CD4-positive, alpha-beta T cell treated with Interleukin-6 at 100 ng/mL for 8 hours (primary cell): ENCODE results near the gene UNC13D.
A peak's percentile ranks its signal among the peaks of the same experiment; 100 is the strongest.

Source experiments
- DNase-seq: peaks from one replicate; pipeline ENCODE4 v3.0.0-alpha.2; 2020; ENCODE audit warnings: mixed read lengths, low spot score

UNC13D gene

DNA sequence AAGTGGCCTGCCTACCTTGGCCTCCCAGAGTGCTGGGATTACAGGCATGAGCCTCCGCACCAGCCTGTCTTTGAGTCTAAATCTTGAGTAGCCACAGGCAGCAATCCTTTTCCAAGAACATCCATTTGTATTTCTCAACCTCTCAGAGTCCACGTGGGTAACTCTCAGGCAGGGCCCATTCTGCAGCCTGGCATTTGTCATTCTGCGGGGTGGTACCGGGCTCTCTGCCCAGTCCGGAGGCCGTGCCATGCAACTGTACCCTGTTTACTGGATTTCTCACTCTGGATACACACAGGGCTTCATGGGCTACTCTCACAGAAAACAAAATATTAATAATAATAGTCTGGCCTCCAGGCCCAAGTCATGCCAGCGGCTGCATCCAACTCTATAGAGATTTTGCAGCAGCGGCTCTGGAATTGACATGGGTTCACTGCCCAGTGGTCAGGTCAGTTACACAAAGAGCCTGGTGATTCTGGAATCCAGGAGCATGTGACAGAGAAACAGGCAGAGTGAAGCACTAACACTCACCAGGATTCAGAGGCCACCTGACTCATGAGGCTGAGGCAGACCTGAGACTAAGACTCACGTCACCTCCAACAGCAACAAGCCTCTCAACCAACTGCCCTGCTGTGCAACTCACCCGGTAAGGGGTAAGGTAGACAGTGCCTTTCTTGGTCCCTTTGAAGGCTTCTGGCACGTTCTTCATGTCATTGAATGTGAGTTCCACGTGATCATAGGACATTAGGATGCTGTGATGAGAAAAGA, 6.9 kb upstream of the UNC13D start:
- no peak for DNase-seq

DNA sequence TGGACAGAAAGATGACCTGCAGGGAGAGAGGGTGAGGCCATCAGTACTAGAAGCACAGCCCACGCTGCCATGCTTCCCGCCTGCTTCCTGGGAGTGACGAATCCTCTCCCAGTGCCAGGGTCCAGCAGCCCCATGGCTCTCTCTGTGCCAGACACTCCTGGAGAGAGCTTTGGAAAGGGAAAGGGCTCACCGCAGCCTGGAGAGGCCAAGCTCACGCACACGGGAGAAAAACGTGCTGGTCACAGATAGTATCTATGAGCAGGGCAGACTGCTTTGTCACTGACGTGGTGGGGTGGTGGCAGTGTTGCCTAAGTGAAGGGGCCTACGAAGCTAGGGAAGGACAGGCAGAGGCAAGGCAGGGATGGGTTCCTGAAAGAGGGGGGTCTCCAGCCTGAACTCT, 5.5 kb upstream of the UNC13D start:
- DNase-seq = no peak

DNA sequence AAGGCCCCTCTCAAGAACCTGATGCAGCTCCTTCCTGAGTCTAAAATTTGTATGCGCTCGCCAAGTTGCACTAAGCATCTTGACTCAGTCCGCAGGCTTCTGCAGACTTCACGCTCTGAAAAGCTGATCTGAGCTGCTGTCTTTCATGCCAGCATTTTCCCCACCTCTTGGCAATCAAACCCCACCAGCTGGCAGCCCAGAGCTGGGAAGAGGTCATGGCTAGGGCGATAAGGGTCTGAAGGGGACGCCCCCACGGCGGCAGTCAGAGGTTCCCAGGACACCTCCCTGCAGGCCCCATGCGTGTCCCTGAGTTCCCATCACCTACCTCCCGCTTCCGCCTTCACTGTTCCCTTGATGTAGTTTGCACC, 5.1 kb upstream of the UNC13D start:
- DNase-seq = no peak

DNA sequence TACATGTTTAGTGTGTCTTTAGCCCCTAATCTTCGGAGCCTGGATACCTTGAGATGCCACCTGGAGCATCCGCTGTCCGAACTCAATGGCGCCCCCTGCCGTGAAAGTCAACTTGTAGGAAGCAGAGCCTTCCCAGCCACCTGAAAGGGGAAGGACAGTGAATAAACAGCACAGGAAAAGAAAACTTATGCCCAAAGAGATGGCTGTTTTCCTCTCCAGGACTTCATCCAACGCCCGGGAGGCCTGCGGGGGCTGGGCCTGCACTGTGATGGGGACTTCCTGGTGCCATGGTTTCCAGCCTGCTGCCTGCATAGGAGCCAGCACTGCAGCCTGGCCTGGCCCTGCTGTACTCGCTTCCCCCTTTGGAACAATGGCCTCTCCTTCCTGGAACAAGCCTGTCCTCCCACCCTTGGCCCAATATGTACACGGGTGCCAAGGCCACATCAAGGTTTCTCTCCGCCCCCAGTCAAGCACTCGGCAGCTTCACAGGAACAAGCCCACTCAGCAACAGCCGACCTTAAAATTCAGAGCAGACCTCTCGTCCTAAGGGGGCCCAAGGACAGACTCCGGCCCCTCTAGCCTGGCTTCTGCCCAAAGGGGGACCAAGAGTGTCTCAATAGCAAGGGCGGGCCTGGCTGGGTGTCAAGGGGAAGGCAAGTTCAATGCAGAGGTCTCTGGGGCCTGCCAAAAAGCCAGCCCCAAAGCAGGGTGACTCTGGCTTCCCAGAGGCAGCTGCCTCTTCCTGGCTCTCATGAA, 4.5 kb upstream of the UNC13D start:
- DNase-seq = peak; percentile 73

DNA sequence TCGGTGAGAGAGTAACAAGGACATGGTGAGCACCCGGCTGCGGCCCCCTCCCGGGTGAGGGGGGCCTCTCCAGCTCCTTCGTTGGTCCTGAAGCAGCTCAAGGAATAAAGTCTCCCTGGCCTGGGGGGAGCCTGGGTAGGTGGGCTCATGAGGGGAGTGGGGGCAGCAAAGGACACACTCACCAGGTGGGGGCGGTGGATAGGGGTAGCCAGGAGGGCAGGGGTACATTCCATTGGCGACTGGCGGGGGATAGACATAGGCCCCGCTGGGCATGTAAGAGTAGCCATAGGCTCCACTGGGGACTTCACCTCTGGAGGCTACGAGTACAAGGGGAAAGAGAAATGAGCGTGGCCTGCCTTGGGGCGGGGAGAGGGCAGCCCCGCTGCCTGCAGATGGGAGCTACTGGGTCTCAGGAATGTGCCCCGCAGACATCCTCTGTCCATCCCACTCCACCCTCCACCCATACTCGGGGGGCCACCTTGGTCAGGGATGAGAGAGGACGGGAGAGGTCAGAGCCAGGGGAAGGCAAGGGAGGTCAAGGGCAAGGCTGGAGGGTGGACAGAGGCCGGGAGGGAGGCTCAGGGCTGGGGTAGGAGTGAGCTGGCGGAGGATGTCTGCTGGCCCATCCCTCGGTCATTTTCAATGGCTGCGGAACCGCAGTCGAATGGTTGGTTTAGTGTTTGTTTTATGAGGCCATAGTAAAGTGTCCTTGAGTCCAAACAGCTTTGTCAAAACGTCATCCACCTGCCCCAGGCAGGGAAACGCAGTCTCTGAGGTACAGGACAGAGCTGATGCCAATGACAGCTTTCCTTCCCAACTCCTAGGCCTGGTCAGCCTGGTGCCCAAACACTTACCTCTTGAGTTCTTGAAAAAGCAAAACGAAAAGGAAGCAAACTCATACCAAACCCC, 3.7 kb upstream of the UNC13D start:
- no peak for DNase-seq

DNA sequence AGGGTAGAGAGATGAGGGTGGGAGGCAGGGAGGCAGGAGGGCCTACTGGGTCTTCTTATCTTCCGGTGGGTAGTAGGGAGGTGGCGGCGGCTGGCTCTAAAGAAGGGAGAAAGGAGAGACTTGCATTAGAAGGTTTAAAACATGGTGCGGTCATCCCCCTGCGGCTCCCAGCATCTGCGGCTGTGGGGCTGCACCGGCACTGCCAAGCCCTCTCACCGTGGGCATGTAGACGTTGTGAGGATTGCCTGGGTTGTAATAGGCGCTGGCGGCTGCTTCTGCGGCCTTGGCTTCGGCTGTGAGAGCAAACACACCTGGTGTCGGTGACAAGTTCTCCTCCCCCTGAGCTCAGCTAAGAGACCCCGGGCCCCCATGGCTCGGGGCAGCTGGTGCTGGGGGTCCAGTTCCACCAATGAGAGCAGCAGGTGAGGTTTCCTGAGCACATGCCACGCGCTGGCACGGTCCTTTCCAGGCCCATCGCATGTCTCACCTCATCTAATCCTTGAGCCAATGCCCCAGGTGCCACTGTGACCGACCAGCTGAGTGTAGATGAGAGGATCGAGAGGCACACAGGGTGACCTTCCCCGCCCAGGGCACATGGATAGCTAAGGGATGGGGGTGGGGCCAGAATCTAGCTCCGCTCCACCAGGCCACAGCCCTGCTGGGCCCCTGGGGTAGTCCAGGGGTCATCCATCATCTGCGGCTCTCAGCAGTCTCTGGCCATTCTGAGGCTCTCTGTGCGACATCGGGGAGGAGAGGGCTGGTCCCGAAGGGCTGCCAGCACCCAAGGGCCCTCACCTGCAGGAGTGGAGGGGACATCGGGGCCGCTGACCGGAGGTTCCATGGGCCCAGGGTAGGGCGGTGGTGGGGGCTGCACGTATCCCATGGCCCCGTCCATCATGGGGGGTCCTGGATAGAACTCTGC, 2.7 kb upstream of the UNC13D start:
- DNase-seq = no peak

DNA sequence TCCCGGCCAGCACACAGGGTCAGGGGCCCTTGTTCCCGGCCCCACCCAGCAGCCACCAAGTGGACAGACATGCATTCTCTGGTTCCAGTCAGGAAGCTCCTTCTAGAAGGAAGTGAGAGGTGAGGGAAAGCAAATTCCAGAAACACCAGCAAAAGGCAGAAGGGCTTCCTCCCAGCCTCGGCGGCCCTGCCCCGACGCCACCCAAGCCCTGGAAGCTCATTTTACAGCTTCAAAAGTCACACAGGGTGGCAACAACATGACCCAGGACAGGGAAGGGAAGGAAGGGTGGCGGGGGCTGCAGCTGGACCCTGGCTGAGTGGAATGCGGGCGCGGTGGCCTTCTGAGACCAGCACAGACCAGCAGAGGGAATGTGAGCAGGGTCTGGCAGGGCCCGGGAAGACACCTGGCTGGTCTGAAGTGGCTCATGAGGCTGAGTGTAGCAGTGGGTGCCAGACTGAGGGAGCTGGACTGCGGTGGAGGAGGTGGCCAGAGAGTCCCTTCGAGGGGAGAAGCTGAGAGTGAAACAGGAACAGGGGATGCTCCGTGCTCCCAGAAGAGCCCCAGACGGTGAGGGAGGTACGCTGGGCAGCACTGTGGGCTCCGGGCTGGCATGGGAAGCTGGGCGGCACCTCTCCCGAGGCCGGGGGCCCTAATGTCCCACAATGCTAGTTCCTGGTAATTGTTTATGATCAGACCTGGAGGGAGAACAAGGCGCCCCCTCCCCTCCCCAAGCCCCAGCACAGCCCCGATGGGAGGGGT, 1.9 kb upstream of the UNC13D start:
- DNase-seq = no peak

DNA sequence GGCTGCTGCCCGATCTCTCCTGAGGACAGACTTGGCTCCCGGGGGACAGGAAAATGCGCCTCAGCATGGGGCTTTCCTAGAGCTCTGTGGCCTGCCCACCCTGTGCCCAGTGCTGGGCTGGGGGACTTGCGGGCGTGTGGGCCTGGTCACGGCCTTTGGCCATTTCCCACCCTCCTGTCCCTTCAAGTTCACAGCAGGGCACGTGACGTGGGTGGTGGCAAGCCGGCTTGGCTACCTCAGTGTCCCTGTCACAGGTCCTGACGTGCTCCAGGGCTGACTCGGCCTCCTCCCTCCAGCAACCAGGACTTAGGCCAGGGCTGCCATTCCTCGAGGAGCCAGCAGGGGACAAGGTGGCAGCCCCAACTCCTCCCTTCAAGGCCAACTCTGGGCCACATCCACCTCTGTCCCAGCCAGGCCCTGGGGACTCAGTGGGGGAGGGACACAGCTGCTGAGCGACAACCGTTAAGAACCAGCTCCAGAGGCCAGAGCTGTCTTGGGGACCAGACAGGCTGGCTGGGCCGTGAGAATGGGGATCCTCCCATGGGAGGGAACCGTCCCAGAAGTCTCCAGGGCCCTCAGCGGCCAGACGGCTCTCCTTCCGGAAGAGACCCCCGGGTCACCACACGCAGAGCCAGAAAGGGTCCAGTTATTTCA, 981 bp upstream of the UNC13D start:
- DNase-seq = peak; percentile 52

DNA sequence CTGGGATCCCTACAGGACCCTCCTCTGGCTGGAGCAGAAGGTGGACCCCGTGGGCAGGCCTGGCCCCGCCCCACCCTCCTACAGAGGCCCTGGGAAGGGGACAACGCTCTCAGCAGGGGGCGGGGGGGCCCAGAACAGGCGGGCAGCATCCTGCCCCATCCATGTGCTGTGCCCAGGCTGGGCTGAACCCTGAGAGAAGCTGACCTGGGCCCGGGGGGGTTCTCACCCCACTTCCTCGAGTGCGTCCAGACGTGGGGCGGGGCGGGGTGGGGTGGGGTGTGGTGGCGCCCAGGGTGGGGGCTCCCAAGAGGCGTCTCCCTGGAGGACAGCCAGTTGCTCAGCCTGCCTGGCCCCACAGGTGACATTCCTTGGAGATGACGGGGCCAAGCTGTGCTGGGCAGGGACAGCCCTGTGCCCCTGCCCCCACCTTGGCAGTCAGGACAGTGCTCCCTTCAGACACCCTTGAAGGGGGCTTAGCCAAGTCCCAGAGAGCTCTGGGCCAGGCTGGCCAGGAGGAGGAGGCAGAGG, 390 bp upstream of the UNC13D start:
- no peak for DNase-seq

DNA sequence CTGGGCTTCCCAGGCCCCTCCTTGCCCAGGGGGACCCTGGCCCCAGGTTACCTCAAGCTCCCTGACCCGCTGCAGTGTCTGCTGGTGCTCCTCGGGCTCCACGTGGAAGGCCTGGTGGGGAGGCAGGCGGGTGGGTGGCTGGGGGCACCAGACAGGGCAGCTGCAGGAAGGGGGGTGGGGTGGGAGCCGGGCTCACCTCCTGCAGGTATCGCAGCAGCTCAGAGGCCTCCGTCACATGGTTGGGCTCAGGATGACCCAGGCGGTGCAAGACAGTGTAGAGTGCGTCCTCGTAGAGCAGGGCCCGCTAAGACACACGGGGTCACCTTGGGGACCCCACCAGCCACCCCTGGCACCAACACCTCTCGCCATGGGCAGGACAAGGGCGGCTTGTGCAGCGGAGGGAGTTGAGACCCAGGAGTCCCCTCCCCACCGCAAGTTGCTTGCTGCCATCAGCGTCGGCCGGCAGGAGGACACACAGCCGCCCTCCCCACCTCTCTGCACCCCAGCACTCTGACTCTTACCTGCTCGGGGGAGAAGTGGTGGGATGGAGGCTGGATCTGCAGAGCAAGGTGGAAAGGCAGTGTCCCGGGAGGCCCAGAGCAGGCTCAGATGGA, 1.1 kb downstream of the UNC13D start:
- DNase-seq = peak; percentile 34

DNA sequence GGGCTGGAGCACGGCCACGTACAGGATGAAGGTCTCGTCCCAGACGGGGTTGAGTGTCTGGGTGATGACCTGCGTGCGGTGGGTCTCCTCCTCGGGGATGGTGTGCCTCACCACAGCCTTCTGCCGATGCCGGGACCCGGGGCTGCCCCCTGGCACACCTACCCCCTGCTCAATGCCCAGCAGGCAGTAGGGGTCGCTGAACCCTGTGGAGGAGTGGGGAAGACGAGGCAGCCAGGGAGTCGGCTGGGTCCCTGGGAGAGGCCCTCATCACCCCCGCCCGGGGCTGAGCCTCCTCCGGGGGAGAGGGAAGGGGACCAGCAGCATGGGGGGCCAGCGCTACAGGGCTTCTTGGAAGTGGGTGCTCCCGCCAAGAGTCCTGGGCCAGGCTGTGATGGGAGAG, 1.8 kb downstream of the UNC13D start:
- no peak for DNase-seq

DNA sequence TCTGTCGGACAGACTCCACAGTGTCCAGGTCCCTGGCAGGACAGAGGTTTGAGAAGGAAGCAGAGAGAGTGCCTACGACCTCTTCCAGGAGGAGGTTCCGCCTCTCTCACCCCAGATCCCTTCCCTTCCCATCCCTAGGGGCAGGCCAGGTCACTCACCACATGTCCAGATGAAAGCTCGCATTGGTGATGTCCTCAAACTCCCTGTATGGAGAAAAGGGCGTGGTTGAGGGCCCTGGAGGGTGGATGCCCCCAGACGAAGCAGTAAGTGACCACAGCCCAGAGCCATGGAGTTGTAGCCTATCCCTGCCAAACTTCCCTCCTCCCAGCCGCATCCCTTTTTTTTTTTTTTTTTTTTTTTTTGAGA, 3.4 kb downstream of the UNC13D start:
- DNase-seq = no peak

DNA sequence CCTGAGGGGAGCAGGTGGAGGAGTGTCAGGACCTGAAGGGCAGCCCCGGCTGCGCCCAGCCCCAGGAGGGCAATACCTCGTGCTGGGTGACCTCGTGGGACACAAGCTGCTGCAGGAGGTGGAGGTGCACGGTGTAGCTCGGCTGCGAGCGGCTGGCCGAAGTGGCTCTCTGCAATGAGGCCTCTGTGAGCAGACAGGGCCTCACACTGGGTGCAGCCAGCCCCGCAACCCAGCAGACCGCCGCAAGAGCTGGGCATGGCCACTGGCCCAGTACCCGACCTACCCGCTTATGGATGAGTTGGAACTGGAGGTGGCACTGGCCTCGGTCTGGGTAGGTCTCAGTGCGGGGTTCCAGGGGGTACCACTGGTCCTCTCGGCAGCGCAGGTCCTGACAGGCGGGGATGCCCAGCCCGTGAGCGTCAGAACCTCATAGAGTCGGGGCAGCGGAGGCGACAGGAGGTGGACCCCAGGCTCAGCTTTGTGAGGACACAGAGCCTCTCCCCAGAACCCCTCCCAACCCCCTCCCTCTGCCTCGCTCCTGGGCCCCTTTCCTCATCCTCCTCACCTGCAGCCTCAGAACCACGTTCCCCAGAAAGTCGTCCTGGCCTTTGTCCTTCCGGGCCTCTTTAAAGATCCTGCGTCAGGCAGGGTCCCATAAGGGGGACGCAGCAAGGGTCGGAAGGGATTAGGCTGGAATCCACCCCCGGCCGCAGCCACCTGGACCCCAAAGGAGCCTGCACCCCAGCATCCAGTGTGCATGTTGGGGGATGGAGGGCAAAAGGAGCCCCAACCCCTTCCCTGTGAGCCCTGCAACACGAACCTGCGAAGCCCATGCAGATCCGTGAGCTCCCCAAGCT, 4.0 kb downstream of the UNC13D start:
- no peak for DNase-seq

DNA sequence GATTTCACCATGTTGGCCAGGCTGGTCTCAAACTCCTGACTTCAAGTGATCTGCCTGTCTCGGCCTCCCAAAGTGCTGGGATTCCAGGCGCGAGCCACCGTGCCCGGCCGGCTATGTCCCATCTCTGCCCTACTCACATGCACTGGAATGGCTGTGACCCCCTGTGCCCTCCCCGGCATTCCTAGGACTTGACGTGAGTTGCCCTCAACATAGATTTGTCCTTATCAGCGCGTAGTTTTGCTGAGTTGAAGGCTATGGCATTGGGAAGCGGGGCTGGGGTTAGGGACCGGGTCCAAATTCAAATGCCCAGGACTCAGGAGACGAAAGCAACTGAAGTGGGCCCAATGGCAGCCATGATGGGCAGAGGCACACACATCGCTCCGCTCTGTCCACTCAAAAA, 5.8 kb downstream of the UNC13D start:
- DNase-seq = no peak

DNA sequence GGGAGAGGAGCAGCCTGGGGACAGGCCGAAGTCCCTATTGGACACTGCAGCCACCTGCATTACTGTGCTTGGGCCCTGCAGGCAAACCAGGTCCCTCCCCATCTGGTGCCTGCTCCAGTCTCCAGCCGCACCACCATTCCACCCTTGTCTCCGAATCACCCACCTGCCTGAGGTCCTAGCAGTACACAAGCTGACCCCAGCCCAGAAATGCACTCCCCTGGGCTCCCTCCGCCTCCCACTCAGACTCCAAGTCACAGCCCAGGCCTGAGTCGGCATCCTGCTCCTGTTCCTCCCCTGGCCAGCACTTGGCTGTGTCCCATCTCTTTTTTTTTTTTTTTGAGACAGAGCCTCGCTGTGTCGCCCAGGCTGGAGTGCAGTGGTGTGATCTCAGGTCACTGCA, 6.3 kb downstream of the UNC13D start:
- no peak for DNase-seq

DNA sequence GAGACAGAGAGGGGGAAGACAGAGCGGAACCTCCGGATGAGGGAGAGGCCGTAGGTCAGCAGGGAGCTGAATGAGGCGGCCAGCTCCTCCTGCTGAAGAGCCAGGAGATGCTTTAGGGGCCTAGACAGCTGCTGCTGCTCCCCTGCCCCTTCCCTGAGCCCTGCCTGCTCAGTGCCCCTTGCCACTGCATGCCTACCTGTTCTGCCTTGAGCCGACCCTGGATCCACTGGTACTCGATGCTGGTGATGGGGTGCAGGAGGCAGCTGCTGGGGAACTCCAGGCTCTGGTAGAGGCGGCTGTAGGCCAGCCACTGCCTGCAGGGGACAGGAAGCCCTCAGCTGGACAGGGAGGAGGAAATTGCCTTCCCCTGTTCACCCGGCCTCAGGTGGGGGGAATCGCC, 7.6 kb downstream of the UNC13D start:
- no peak for DNase-seq

DNA sequence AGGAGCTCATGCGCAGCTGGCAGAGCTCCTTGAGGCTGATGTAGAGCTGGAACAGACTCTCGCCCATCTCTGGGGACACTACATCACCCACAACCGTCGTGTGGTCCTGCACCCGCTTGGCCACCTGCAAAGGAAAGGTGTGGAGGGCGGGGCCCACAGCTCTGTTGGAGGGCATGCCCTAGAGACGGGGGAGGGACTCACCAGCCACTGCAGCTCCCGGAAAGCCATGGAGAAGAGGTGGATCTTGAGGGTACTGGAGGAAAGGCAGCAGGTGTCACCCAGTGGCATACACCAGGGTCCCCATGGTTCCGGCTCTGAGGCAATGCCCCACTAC, 8.6 kb downstream of the UNC13D start:
- no peak for DNase-seq

DNA sequence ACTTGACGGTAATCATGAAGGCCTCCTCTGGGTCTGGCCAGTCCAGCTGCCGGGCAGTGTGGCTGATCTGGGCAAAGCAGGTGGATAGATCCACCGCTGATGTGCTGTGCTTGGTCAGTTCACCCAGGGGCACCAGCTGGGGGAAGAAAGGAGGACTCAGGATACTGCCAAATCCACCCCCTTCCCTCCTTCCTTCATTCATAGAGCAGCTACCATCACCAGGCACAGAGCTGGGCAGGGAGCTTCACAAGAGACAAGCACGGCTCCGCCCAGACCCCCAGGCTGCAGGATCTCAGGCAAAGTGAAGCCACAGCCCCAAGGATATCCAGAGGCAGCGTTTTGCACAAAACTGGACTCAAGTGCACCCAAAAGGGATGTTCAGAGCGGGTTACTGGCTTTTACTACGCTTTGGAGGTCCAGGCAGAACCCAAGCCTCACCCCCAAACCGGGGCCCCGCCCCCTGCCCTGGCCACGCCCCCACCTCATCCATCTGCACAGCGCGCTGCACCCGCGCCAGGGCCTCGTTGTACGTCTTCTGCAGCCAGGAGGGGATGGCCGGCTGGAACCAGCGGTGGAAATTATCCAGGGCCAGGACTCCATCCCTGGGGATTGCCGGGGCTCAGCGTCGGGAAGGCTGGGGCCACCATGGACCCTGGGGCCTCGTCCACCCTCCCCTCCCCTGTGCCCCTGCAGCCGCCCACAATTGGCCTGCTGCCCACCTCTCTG, 9.1 kb downstream of the UNC13D start:
- no peak for DNase-seq
